ENCODE data around the gene CDKAL1.

CDKAL1 gene

DNA sequence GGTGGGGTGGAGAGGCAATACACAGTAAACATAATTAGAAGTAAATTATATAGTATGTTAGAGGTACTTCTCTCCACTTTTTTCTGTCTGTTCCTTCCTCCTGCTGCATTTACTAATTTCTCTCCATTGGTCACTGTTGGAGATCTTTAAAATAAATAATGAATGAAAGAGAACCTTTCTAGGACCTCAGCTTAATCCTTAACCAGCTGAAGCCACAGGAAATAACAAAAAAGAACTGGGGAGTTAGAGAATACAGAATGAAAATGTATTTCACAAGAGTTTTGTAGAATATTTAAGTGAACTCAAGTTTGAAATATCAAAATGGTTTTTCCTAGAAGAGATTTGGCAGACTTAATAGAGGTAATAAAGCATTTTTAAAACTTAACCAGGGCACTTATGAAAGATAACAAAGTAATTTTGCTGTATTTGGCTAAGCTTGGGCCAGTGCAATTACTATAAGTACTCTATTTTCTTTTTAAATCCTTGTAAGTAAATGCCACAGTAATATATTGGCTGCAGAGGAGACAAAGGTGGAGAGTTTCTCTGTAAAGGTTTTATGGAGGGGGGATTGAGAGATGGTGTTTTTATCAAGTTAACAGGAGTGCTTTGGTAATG, 405.0 kb downstream of the CDKAL1 start:
- no peak for DNase-seq

DNA sequence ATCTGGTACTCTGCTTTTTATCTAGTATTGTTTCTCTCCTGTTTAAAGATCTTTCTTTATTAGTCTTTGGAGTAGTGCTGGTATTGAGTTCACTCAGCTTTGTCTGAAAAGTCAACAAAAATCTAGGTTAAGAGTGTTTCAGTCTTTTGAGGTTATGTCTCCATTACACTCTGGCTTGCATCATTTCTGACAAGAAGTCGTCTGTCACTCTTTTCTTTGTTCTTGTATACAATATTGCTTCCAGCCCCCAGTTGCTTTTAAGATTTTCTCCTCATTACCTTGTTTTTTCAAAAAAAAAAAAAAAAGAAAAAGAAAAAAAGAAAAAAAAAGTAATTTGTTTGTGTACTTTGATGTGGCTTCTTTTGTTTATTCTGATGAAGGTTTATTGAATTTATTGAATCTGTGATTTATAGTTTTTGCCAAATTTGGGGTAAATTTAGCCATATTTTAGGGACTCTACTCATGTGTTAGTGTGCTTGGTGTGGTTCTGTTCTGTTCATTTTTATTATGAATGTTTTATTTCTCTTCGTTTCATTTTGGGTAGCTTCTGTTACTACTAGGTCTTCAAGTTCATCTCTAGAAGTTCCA, 408.9 kb downstream of the CDKAL1 start:
- DNase-seq, result no peak

- DNase-seq, result no peak
Measured at GRCh38 chr6:20943922-20944321, 409.7 kb downstream of the CDKAL1 start.

DNA sequence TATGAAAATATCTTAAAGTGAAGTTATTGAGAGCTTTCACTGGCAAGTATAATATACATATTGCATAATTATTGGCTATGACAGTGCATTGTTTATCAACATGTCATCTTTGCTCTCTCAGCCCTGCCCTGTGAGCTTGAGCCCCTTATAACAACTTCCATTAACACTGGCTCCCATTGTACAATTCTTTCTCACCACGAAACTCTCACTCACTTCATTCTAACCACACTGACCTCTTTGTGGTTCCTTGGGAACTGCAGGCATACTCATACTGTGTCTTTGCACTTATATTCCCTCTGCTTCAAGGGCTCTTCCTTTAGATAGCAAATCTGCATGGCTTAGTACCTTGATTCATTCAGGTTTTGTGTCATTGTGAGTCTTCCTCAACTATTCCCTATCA, 411.8 kb downstream of the CDKAL1 start:
- no peak for DNase-seq

- DNase-seq, result no peak
Measured at GRCh38 chr6:20946890-20947289, 412.6 kb downstream of the CDKAL1 start.

DNA sequence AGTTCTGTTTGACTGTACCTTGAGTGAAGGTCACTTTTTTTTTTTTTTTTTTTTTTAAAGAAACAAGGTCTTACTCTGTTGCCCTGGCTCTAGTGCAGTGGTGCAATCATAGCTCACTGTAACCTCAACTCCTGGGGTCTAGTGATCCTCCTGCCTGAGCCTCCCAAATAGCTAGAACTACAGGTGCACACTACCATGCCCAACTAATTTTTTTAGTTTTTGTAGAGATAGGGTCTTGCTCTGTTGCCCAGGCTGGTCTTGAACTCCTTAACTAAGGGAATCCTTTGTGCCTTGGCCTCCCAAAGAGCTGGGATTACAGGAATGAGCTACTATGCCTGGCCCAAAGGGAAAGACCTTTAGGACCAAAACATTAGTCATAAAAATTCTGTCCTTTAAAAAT, 413.7 kb downstream of the CDKAL1 start:
- no peak for DNase-seq

GRCh38 chr6:20948556-20948955, 414.3 kb downstream of the CDKAL1 start:
- no peak for DNase-seq

DNA sequence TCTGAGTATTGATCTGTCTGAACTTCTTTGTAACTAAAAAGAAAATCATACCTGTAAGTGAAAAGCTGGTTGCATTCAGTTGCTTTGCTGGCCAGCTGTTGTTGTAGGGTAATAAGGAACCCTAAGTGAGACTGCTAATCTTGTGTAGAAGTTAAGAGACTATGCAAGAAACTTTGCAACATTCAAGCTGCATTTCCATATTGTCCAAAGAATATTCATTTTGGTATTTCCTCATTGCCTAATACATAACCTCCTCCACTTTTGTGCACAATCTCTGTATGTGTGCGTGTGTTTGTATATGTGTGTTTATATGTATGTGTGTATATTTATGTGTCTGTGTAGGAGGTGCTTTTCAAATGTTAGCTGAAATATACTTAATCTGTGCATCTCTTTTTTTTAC, 414.9 kb downstream of the CDKAL1 start:
- DNase-seq, result no peak

GRCh38 chr6:20952699-20953474, 418.6 kb downstream of the CDKAL1 start:
- peak; percentile 56 for DNase-seq

- DNase-seq, result no peak
Measured at GRCh38 chr6:20954315-20954714, 420.1 kb downstream of the CDKAL1 start.

DNA sequence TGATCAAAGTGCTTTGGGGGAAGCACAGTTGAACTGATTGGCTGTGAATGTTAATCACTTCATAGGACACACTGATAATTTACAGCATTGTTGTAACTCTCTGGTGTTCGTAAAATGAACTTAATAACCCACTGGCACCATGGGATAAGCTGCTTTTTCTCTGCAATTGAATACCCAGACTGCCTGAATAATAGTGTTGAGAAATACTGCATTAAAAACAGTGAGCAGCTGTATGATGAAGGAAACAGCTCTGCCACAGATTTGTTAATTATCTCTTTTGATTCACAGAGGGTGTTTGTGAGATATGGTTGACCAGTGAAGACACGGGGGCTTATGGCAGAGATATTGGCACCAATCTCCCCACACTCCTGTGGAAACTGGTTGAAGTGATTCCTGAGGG, 420.9 kb downstream of the CDKAL1 start:
- no peak for DNase-seq

- DNase-seq, result no peak
Measured at GRCh38 chr6:20955751-20956150, 421.5 kb downstream of the CDKAL1 start.

- DNase-seq, result no peak
Measured at GRCh38 chr6:20960067-20960466, 425.8 kb downstream of the CDKAL1 start.

DNA sequence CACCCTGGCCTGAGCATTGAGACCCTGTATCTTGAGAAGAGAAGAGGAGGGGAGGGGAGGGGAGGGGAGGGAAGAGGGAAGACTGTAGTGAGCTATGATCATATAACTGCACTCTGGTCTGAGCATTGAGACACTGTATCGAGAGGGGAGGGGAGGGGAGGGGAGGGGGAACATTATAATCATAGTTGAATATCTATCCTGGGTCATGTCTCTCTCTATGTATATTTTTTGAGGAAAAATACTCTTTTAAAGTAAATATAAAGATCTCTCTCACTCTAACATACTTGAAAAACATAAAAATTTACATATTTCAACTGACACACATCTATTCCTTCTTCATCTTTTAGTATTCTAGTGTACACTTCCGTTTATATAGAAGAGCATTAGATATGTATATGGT, 431.0 kb downstream of the CDKAL1 start:
- DNase-seq, result no peak

DNA sequence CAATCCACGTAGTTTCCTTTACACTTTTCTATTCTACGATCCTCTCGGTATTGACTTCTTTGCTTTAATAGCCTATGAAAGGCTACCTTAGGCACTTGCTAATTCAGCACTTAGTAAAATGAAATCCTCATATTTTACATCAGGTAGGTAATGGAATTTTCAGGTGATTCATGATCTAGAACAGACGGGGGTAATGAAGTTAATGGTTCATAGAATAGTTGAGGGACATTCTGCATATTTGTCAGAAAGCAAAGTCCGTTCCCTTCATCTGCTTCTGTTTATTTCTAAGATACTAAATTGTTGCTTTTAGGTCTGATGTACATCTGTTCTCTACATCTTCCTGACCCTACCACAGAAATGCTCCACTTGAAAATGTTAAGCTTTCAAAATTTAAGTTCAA, 431.7 kb downstream of the CDKAL1 start:
- DNase-seq, result no peak

- no peak for DNase-seq
Measured at GRCh38 chr6:20969551-20969950, 435.3 kb downstream of the CDKAL1 start.

- no peak for DNase-seq
Measured at GRCh38 chr6:20976391-20976918, 442.2 kb downstream of the CDKAL1 start.

DNA sequence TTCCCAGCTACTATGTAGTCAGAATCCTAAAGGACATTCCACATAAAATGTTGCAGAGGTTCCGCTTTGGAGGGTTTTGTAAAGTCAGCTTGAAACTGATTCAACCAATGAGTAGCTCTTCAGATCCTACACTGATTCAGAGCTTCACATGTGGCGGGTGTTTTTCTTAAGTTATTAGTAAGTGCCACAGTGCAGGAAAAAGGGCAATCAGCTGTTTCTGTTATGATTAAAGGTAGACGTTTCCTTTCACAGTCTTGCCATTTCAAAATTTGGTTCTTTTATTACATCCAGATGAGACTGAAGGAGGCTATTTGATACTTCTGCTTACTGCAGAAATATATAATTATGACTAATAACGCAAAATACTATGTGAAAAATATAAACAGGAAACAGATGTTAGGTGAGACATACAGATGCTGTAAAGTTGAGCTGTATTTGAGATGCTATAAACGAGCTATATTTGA, 443.9 kb downstream of the CDKAL1 start:
- DNase-seq, result no peak

GRCh38 chr6:20979076-20979475, 444.8 kb downstream of the CDKAL1 start:
- no peak for DNase-seq

DNA sequence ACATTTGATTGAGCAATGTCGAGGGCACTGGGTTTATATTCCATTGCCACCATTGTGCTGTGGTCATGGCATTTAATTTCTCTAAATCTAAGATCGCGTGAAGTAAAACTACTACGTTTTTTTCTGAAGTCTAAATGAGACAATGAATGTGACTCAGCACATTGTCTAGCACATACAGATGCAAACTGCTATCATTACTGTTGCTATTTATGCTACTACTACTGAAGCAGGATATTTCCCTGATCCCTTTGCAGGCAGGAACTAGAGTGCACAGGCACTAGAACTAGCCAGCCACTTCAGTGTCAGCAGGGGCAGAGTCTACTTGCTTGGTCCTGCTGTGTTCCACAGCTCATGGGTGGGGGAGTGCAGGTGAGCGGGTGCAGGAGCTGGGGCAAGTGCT, 449.7 kb downstream of the CDKAL1 start:
- no peak for DNase-seq

DNA sequence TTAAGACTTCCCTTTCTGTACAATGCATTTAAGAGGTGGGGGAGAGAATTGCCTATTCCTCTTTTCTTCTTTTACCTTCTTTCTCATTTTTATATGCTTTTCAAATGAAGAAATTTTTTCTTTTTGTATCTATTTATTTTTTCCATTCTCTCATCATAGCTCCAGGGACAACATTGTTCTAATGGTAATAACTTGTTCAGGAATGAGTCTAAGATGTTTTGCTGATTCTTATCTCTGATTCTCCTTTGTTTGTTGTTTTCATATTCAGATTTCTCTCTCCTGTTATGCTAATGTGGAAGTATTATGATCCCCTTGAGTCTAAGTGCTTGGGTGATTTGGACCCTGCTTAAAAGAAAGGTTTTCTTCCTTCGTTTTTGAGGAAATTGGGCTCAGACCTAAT, 451.6 kb downstream of the CDKAL1 start:
- DNase-seq, result no peak

DNA sequence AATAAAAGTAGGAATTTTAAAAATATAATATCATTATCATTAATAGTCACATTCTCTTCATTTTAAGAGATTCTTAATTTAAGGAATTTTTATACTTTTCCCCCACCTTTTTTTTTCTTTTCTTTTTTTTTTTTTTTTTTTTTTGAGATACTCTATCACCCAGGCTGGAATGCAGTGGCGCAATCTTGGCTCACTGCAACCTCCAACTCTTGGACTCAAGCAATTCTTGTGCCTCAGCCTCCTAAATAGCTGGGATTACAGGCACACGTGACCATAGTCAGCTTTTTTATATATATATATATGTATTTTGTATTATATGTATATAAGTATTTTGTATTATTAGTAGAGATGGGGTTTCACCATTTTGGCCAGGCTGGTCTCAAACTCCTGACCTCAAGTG, 457.7 kb downstream of the CDKAL1 start:
- DNase-seq, result no peak

- no peak for DNase-seq
Measured at GRCh38 chr6:20996099-20996498, 461.8 kb downstream of the CDKAL1 start.

DNA sequence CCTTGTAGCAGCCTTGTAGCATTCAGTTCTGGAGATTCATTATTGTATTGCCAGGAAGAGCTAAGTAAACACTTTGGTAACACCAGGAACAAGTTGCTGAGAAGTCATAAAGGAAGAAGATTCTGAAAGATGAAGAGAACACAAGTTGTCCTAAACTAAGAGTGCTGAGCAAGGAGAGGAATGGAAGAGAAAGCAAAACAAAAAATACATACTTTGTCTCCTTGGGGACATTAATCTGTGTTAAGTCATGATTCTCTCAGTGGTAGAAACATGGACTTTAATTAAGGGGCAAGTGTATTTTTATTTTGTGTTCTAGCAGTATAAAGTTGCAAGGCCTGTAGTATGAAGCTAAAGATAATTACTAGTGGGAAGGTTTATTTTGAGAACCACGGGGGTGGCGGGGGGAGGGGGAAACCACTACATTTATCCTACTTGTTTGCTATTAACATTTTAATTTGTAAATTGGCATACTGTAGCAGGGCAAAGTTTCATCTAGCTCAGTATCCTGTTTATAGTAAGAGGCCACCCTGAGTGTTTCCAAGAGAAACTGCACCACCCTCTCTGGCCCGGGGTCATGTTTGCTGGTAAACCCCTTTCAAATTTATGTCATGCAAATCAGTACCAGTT, 463.0 kb downstream of the CDKAL1 start:
- DNase-seq, result no peak
